Neural progenitor cell (in vitro differentiated cells): ENCODE results near the gene GLT6D1.

Experiments used
- CTCF ChIP-seq: fragments of 200-600 bp; sonication (generic); IDR thresholded peaks from 2 replicates; pipeline ENCODE4 v1.5.1; 2017; ENCODE audit warnings: antibody characterized with exemption, mild to moderate bottlenecking
- EZH2phosphoT487 ChIP-seq: fragments of 200-600 bp; sonication (generic); IDR thresholded peaks from 2 replicates; pipeline ENCODE4 v1.6.1; 2017; ENCODE audit warnings: antibody characterized with exemption

GRCh38 chr9:135659252-135659651, 19.9 kb upstream of the GLT6D1 start:
- TF ChIP-seq CTCF (no peak), EZH2phosphoT487 (no peak)
